GM13977 (cell line): ENCODE measurements around the gene CIP2A.
A peak's percentile ranks its signal among the peaks of the same experiment; 100 is the strongest.

Source experiments
- DNase-seq: peaks from one replicate; pipeline ENCODE4 v3.0.0; 2012; ENCODE audit warnings: low spot score
- in situ Hi-C: fragments of 300-500 bp; cut with MboI; formaldehyde crosslinking; loops from one replicate; pipeline ENCODE4 v1.12.0; 2022; ENCODE audit warnings: low sequenced_read_pairs, low pct_unique_long_range_greater_than_20kb, mixed read lengths, inconsistent platforms; ENCODE audit not compliant: unreplicated experiment
- TF ChIP-seq, protein P1 (sequence below): IDR thresholded peaks from 2 replicates; pipeline ENCODE4 v1.5.1; 2012; ENCODE audit warnings: mild to moderate bottlenecking, control low read depth; ENCODE audit not compliant: insufficient read depth; ENCODE audit errors: extremely low read depth, missing control alignments

Gene CIP2A

GRCh38 chr3:108598375-108598774 lies 9.1 kb upstream of the CIP2A start:
- TF ChIP-seq, protein P1, sequence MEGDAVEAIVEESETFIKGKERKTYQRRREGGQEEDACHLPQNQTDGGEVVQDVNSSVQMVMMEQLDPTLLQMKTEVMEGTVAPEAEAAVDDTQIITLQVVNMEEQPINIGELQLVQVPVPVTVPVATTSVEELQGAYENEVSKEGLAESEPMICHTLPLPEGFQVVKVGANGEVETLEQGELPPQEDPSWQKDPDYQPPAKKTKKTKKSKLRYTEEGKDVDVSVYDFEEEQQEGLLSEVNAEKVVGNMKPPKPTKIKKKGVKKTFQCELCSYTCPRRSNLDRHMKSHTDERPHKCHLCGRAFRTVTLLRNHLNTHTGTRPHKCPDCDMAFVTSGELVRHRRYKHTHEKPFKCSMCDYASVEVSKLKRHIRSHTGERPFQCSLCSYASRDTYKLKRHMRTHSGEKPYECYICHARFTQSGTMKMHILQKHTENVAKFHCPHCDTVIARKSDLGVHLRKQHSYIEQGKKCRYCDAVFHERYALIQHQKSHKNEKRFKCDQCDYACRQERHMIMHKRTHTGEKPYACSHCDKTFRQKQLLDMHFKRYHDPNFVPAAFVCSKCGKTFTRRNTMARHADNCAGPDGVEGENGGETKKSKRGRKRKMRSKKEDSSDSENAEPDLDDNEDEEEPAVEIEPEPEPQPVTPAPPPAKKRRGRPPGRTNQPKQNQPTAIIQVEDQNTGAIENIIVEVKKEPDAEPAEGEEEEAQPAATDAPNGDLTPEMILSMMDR = no peak
- DNase-seq = no peak
- in situ Hi-C loops = no loop called here

DNA sequence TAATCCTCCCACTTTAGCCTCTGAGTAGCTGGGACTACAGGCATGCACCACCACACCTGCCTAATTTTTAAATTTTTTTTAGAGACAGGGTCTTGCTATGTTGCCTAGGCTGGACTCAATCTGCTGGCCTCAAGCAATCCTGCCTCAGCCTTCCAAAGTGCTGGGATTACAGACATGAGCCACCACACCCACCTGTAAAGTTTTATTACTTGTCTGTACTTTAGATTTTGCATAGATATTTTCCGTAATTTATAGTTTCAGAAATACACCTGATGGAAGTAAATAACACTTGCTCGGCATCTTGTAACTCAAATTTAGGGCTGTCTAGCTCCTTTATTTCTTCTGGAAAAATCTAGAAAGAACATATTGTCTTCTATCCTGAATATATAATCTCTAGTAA lies 6.1 kb upstream of the CIP2A start:
- in situ Hi-C loops = no loop called here
- TF ChIP-seq, protein P1 = no peak
- DNase-seq = no peak

DNA sequence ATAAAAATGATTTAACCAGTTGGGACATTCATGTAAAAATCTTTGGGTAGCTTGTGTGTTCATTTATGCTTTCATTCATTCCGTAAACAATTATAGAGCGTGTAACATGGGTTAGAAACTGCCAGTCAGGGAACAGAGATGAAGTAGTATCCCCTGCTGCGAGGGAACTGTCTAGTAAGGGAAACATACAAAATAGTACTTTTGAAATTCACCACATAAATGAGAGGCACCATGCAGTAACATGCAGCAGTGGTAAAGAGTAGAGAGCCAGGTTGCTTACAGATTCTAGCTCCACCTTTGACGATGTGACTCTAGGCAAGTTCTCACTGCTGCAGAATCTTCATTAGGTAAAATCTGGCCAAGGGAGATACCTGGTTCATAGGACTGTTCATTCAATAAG lies 1.2 kb upstream of the CIP2A start:
- TF ChIP-seq, protein P1 = no peak

GRCh38 chr3:108589998-108590323 lies 723 bp upstream of the CIP2A start:
- TF ChIP-seq, protein P1 = no peak
- no peak for DNase-seq
- in situ Hi-C loops = no loop called here

More for the DNA sequence above, 1.2 kb upstream of the CIP2A start:
- DNase-seq = peak; percentile 5
- in situ Hi-C loops = no loop called here

GRCh38 chr3:108588601-108589000 lies 637 bp downstream of the CIP2A start:
- TF ChIP-seq, protein P1 = no peak
- DNase-seq = peak; percentile 5
- in situ Hi-C loops = no loop called here

DNA sequence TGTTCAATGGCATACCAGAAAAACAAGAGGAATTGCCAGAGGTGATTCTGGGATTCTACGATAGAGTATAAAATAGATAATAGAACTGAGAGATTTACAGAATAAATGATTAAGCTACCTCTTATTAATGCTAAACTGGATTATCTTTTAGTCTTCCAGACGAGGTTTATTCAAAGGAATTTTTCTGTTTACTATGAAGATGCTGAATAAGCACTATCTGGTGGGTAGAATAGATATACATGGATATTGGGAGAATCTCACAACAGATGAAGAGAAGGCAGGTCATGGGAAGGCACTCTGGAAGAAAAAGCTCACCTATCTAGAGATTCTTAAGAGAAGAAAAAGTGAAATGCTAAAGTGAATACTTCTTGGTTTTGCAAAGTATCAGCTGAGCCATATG lies 11.2 kb downstream of the CIP2A start:
- no peak for DNase-seq
- in situ Hi-C loops = no loop called here
- TF ChIP-seq, protein P1 = no peak

GRCh38 chr3:108569336-108569735 lies 19.9 kb downstream of the CIP2A start:
- TF ChIP-seq, protein P1 = no peak
- in situ Hi-C loops = no loop called here
- no peak for DNase-seq
